Activated naive CD4-positive, alpha-beta T cell treated with anti-CD3 and anti-CD28 coated beads, Interleukin-2, amount 10 ng/mL, durations not matched to agents 7 days and 5 days (primary cell): ENCODE results near the gene PLEKHA7.

Experiments
- CTCF ChIA-PET: fragments of 350-600 bp; sonication (Branson Sonifier 250); formaldehyde crosslinking; loops from one replicate; lab custom pipeline; 2021; ENCODE audit warnings: antibody characterized with exemption; lab: Charles Lee
- DNase-seq: peaks from one replicate; pipeline ENCODE4 v3.0.0-alpha.2; 2020
- H3K27ac Mint-ChIP-seq: one replicate; pipeline ENCODE4 v1.8.0; 2021; ENCODE audit warnings: mild to moderate bottlenecking, moderate library complexity, mixed read lengths
- H3K27me3 Mint-ChIP-seq: one replicate; pipeline ENCODE4 v1.8.0; 2021; ENCODE audit warnings: mild to moderate bottlenecking, mixed read lengths
- H3K36me3 Mint-ChIP-seq: one replicate; pipeline ENCODE4 v1.8.0; 2021; ENCODE audit warnings: mixed read lengths
- H3K4me1 Mint-ChIP-seq: one replicate; pipeline ENCODE4 v1.8.0; 2021; ENCODE audit warnings: mixed read lengths
- H3K4me3 Mint-ChIP-seq: one replicate; pipeline ENCODE4 v1.8.0; 2021; ENCODE audit warnings: mild to moderate bottlenecking, moderate library complexity, mixed read lengths
- H3K9me3 Mint-ChIP-seq: one replicate; pipeline ENCODE4 v1.8.0; 2021; ENCODE audit warnings: mixed read lengths

Gene PLEKHA7

GRCh38 chr11:16958833-16959232, 55.4 kb downstream of the PLEKHA7 start:
- Mint-ChIP-seq H3K36me3 (no peaks in the 10 kb centered on the region), H3K27me3 (peaks cover 5% of the 10 kb centered on the region), H3K4me3 (no peak overlapping the region), H3K4me1 (peaks cover 33% of the 10 kb centered on the region), H3K9me3 (peaks cover under 1% of the 10 kb centered on the region), H3K27ac (peak overlapping the region; percentile 69)
- no peak for DNase-seq
- CTCF ChIA-PET: interaction anchor here (0.9 kb wide), 1 partner anchor 9 kb away, joined by 3 read pairs; no protein-coding TSS in a partner anchor

- CTCF ChIA-PET: interaction anchor here (0.7 kb wide), 1 partner anchor 432 kb away, joined by 3 read pairs; the partner anchor contains the start of gene KCNJ11
- Mint-ChIP-seq H3K4me1 (peaks cover 15% of the 10 kb centered on the region), H3K9me3 (no peaks in the 10 kb centered on the region), H3K4me3 (no peak overlapping the region), H3K36me3 (no peaks in the 10 kb centered on the region), H3K27ac (no peak overlapping the region), H3K27me3 (peaks cover 9% of the 10 kb centered on the region)
- DNase-seq: no peak
These were observed 57.6 kb downstream of the PLEKHA7 start for GRCh38 chr11:16956538-16957153.

- DNase-seq: no peak
- Mint-ChIP-seq H3K9me3 (no peaks in the 10 kb centered on the region), H3K27ac (no peak overlapping the region), H3K36me3 (no peaks in the 10 kb centered on the region), H3K27me3 (peaks cover 7% of the 10 kb centered on the region), H3K4me1 (peaks cover 3% of the 10 kb centered on the region), H3K4me3 (no peak overlapping the region)
- CTCF ChIA-PET: no interaction called here
These were observed 60.6 kb downstream of the PLEKHA7 start for GRCh38 chr11:16953663-16954062.

- H3K4me1 Mint-ChIP-seq: no peaks in the 10 kb centered on the region
- CTCF ChIA-PET: interaction anchor here (0.6 to 5.2 kb wide), 6 partner anchors 20 to 581 kb away, joined by 3 to 31 read pairs (median 4); no protein-coding TSS in a partner anchor
- DNase-seq: no peak
- no peak overlapping the region for H3K27ac Mint-ChIP-seq
- H3K9me3 Mint-ChIP-seq: no peaks in the 10 kb centered on the region
- H3K4me3 Mint-ChIP-seq: no peak overlapping the region
- H3K27me3 Mint-ChIP-seq: peaks cover 4% of the 10 kb centered on the region
- no peaks in the 10 kb centered on the region for H3K36me3 Mint-ChIP-seq
These were observed 67.5 kb downstream of the PLEKHA7 start for GRCh38 chr11:16946477-16947282.

GRCh38 chr11:16945671-16946469, 68.3 kb downstream of the PLEKHA7 start:
- CTCF ChIA-PET: interaction anchor here (0.6 to 5.2 kb wide), 6 partner anchors 9 to 582 kb away, joined by 3 to 31 read pairs (median 4); no protein-coding TSS in a partner anchor
- no peaks in the 10 kb centered on the region for H3K9me3 Mint-ChIP-seq
- DNase-seq: peak; percentile 61

GRCh38 chr11:16942911-16943310, 71.3 kb downstream of the PLEKHA7 start:
- peaks cover 8% of the 10 kb centered on the region for H3K27me3 Mint-ChIP-seq
- no peak overlapping the region for H3K27ac Mint-ChIP-seq
- no peaks in the 10 kb centered on the region for H3K4me1 Mint-ChIP-seq
- no peaks in the 10 kb centered on the region for H3K9me3 Mint-ChIP-seq
- CTCF ChIA-PET: interaction anchor here (1.2 kb wide), 1 partner anchor 155 kb away, joined by 3 read pairs; no protein-coding TSS in a partner anchor
- H3K36me3 Mint-ChIP-seq: no peaks in the 10 kb centered on the region
- no peak for DNase-seq
- H3K4me3 Mint-ChIP-seq: no peak overlapping the region

More at GRCh38 chr11:16945671-16946469, 68.3 kb downstream of the PLEKHA7 start:
- H3K27me3 Mint-ChIP-seq: peaks cover 4% of the 10 kb centered on the region
- no peaks in the 10 kb centered on the region for H3K36me3 Mint-ChIP-seq
- no peaks in the 10 kb centered on the region for H3K4me1 Mint-ChIP-seq
- no peak overlapping the region for H3K4me3 Mint-ChIP-seq
- H3K27ac Mint-ChIP-seq: no peak overlapping the region

GRCh38 chr11:16942342-16942741, 71.9 kb downstream of the PLEKHA7 start:
- peaks cover 8% of the 10 kb centered on the region for H3K27me3 Mint-ChIP-seq
- no peak for DNase-seq
- CTCF ChIA-PET: interaction anchor here (1.2 to 2.1 kb wide), 2 partner anchors 121 to 154 kb away, joined by 3 to 7 read pairs; no protein-coding TSS in a partner anchor
- no peaks in the 10 kb centered on the region for H3K9me3 Mint-ChIP-seq
- no peak overlapping the region for H3K4me3 Mint-ChIP-seq
- H3K36me3 Mint-ChIP-seq: no peaks in the 10 kb centered on the region
- no peaks in the 10 kb centered on the region for H3K4me1 Mint-ChIP-seq
- no peak overlapping the region for H3K27ac Mint-ChIP-seq

- peaks cover 8% of the 10 kb centered on the region for H3K27me3 Mint-ChIP-seq
- no peak for DNase-seq
These were observed 72.3 kb downstream of the PLEKHA7 start for GRCh38 chr11:16941935-16942334.

GRCh38 chr11:16938061-16938460, 76.2 kb downstream of the PLEKHA7 start:
- Mint-ChIP-seq H3K9me3 (no peaks in the 10 kb centered on the region), H3K4me1 (no peaks in the 10 kb centered on the region), H3K36me3 (no peaks in the 10 kb centered on the region), H3K27ac (no peak overlapping the region), H3K27me3 (peaks cover 19% of the 10 kb centered on the region), H3K4me3 (no peak overlapping the region)
- CTCF ChIA-PET: interaction anchor here (1.1 to 2.6 kb wide), 3 partner anchors 114 to 152 kb away, joined by 3 to 14 read pairs (median 9); no protein-coding TSS in a partner anchor
- no peak for DNase-seq

More at GRCh38 chr11:16941935-16942334, 72.3 kb downstream of the PLEKHA7 start:
- Mint-ChIP-seq H3K27ac (no peak overlapping the region), H3K9me3 (no peaks in the 10 kb centered on the region), H3K4me1 (no peaks in the 10 kb centered on the region), H3K36me3 (no peaks in the 10 kb centered on the region), H3K4me3 (no peak overlapping the region)
- CTCF ChIA-PET: interaction anchor here (1.1 to 2.1 kb wide), 3 partner anchors 122 to 156 kb away, joined by 3 to 7 read pairs (median 3); no protein-coding TSS in a partner anchor

GRCh38 chr11:16936643-16937042, 77.6 kb downstream of the PLEKHA7 start:
- Mint-ChIP-seq H3K4me3 (no peak overlapping the region), H3K27ac (no peak overlapping the region), H3K27me3 (peaks cover 20% of the 10 kb centered on the region), H3K4me1 (no peaks in the 10 kb centered on the region), H3K9me3 (no peaks in the 10 kb centered on the region), H3K36me3 (no peaks in the 10 kb centered on the region)
- no peak for DNase-seq
- CTCF ChIA-PET: interaction anchor here (1.1 to 2.6 kb wide), 6 partner anchors 9 to 150 kb away, joined by 3 to 14 read pairs (median 4); no protein-coding TSS in a partner anchor

- H3K27ac Mint-ChIP-seq: no peak overlapping the region
- no peaks in the 10 kb centered on the region for H3K36me3 Mint-ChIP-seq
- H3K27me3 Mint-ChIP-seq: peaks cover 24% of the 10 kb centered on the region
- no peaks in the 10 kb centered on the region for H3K4me1 Mint-ChIP-seq
- H3K9me3 Mint-ChIP-seq: no peaks in the 10 kb centered on the region
- peak; percentile 43 for DNase-seq
- CTCF ChIA-PET: interaction anchor here (1.2 to 2.6 kb wide), 5 partner anchors 10 to 149 kb away, joined by 4 to 14 read pairs (median 5); no protein-coding TSS in a partner anchor
- no peak overlapping the region for H3K4me3 Mint-ChIP-seq
These were observed 78.5 kb downstream of the PLEKHA7 start for GRCh38 chr11:16935518-16936302.

- Mint-ChIP-seq H3K4me3 (no peak overlapping the region), H3K27ac (no peak overlapping the region), H3K27me3 (peaks cover 19% of the 10 kb centered on the region), H3K36me3 (no peaks in the 10 kb centered on the region), H3K4me1 (no peaks in the 10 kb centered on the region), H3K9me3 (no peaks in the 10 kb centered on the region)
- CTCF ChIA-PET: interaction anchor here (1.8 kb wide), 1 partner anchor 149 kb away, joined by 4 read pairs; no protein-coding TSS in a partner anchor
- DNase-seq: no peak
These were observed 80.2 kb downstream of the PLEKHA7 start for GRCh38 chr11:16933756-16934603.
